Karpas-422 (cell line): Measurements from ENCODE around the gene PAX5. TPM values are rescaled to one million over a fixed set of nuclear protein-coding genes. Genes with fewer than 3 reads are reported as not detected.

Experiments used
- DNase-seq: peaks from one replicate; pipeline ENCODE4 v3.0.0-alpha.2; 2015
- H2AFZ ChIP-seq: fragments of 200-600 bp; sonication (generic); 2 replicates; pipeline ENCODE4 v1.6.1; 2014; ENCODE audit warnings: antibody characterized with exemption, low read length, mixed read lengths
- H3K27ac ChIP-seq: fragments of 200-600 bp; sonication (generic); 2 replicates; pipeline ENCODE4 v1.5.1; 2014; ENCODE audit warnings: mild to moderate bottlenecking, low read length, moderate library complexity
- H3K27me3 ChIP-seq: fragments of 200-600 bp; sonication (generic); 2 replicates; pipeline ENCODE4 v1.6.1; 2014; ENCODE audit warnings: low read length, mixed read lengths
- H3K36me3 ChIP-seq: fragments of 200-600 bp; sonication (generic); 2 replicates; pipeline ENCODE4 v1.6.1; 2014; ENCODE audit warnings: low read length, mixed read lengths; ENCODE audit not compliant: insufficient read depth
- H3K4me1 ChIP-seq: fragments of 200-600 bp; sonication (generic); 2 replicates; pipeline ENCODE4 v1.6.1; 2014; ENCODE audit warnings: mild to moderate bottlenecking, low read length, mixed read lengths
- H3K4me2 ChIP-seq: fragments of 200-600 bp; sonication (generic); 2 replicates; pipeline ENCODE4 v1.6.1; 2014; ENCODE audit warnings: low read length, low read depth, mild to moderate bottlenecking; ENCODE audit not compliant: poor library complexity, severe bottlenecking
- H3K4me3 ChIP-seq: fragments of 200-600 bp; sonication (generic); 2 replicates; pipeline ENCODE4 v1.5.1; 2014; ENCODE audit warnings: mild to moderate bottlenecking, antibody characterized with exemption, low read length, mixed read lengths
- H3K79me2 ChIP-seq: fragments of 200-600 bp; sonication (generic); 2 replicates; pipeline ENCODE4 v1.6.1; 2014; ENCODE audit warnings: mild to moderate bottlenecking, low read length, mixed read lengths
- H3K9ac ChIP-seq: fragments of 200-600 bp; sonication (generic); 2 replicates; pipeline ENCODE4 v1.6.0; 2014; ENCODE audit warnings: low read length
- H3K9me2 ChIP-seq: fragments of 200-600 bp; sonication (generic), shearing (Covaris generic); replicated peaks from 2 replicates; pipeline ENCODE4 v1.6.0; 2014; ENCODE audit warnings: mild to moderate bottlenecking, low read length, moderate library complexity; ENCODE audit not compliant: insufficient read depth
- H3K9me3 ChIP-seq: fragments of 300-700, 200-600 bp; sonication (generic); 2 replicates; pipeline ENCODE4 v1.6.1; 2014; ENCODE audit warnings: low read length, mixed read lengths
- H4K20me1 ChIP-seq: fragments of 200-600 bp; sonication (generic); 2 replicates; pipeline ENCODE4 v1.6.1; 2014; ENCODE audit warnings: mild to moderate bottlenecking, antibody characterized with exemption, low read length, low read depth; ENCODE audit not compliant: insufficient read depth
- small RNA-seq: library from RNA; depleted of rRNA; stranded (forward); fragments of <200 nt; gene quantifications from one replicate; pipeline ENCODE3, GENCODE V24; 2014
- total RNA-seq: library from RNA; depleted of rRNA; stranded (reverse); fragments of >200 nt; shearing (Covaris generic); gene quantifications from 2 replicates; pipeline ENCODE4 v1.2.3, GENCODE V29; 2014; ENCODE audit warnings: low replicate concordance; rRNA removed

PAX5 gene
- total RNA-seq, 1 experiment from 2014 or later, result 88.9 TPM

DNA sequence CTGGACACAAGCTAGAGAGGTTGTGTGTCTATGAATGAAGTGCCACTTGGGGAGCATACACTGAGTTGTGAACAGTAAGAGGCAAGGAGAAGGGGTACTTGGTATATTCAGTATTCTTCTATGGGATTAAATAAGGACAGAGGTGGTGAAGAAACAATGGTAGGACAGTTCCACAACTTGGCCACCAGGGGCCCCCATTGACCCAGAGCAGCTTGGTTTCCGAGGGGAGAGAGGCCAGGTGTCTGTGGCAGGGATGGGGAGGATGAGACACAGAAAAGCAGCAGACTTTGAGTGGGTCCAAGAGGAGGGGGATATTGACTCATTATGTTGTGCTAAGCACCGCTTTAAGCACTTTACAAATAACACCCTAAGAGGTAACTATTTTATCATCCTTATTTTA is 240.8 kb downstream of the PAX5 start:
- H3K36me3 ChIP-seq, result no peaks in the 10 kb centered on the region
- H3K79me2 ChIP-seq, result no peaks in the 10 kb centered on the region
- H3K4me3 ChIP-seq, result no peak overlapping the region
- no peak overlapping the region for H3K9ac ChIP-seq
- H3K4me2 ChIP-seq, result no peak overlapping the region
- H3K27me3 ChIP-seq, result no peaks in the 10 kb centered on the region
- peaks cover 10% of the 10 kb centered on the region; the same call in 1 of the 2 replicates for H3K9me3 ChIP-seq
- no peak overlapping the region for H3K27ac ChIP-seq
- H3K9me2 ChIP-seq, result no peaks in the 10 kb centered on the region
- H3K4me1 ChIP-seq, result no peaks in the 10 kb centered on the region
- no peak overlapping the region for H2AFZ ChIP-seq
- no peaks in the 10 kb centered on the region for H4K20me1 ChIP-seq
- DNase-seq, result peak; percentile 70

DNA sequence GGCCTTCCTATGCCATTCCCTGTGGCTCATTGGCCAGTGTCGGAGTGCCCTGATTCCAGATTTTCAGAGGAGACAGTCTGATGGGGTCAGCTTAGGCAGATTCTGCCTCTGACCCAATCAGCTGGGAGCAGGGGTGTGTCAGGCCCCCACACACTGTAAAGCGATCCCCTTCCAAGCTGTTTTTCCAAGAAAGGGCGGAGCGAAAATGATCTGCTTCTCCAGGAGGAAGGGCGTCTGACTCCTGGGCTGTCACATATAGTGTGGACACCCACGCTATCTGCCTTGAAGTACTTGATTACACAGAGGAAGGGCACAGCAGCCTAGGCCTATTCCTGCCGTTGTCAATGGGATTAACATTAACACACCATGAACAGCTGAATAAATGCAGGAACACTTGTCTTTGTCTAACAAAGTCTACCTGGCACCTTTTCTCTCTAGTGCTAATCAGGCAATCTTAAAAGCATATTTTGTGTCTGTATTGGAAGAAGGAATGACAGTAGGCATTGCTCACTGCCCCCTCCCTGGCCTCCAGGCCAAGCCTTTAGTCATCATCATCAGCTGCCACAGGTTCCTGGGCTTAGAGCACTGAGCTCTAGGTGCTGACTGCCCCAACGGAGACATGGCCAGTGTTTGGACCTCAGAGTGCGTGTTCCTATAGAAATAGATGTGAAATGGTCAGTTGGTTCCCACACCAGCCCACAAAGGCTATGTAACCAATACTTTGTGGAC is 242.7 kb downstream of the PAX5 start:
- H3K4me3 ChIP-seq, result no peak overlapping the region
- H3K9me2 ChIP-seq, result no peaks in the 10 kb centered on the region
- no peaks in the 10 kb centered on the region for H3K27me3 ChIP-seq
- no peaks in the 10 kb centered on the region for H3K79me2 ChIP-seq
- no peak overlapping the region for H3K27ac ChIP-seq
- peaks cover 10% of the 10 kb centered on the region; the same call in 1 of the 2 replicates for H3K9me3 ChIP-seq
- H3K9ac ChIP-seq, result no peak overlapping the region
- H3K4me2 ChIP-seq, result no peak overlapping the region
- H3K36me3 ChIP-seq, result no peaks in the 10 kb centered on the region
- no peaks in the 10 kb centered on the region for H3K4me1 ChIP-seq
- no peaks in the 10 kb centered on the region for H4K20me1 ChIP-seq
- H2AFZ ChIP-seq, result no peak overlapping the region
- DNase-seq, result no peak

DNA sequence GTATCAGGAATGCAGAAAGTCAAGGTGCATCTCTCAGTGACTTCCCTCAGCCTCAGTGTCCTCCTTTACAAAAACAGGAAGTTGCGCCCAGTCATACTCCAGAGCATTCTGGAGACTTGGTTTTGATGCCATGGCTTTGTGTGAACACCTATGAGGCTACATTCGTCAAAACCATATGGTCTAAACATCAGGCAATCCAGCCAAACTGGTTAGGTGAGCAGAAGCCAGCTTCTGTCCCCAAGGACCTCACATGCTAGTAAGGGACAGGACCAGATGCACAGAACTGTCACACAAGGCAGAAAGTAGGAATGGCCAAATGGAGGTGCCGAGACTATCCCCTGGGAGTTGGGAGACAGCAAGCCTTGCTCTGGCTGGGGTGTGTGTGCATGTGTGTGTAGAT is 244.2 kb downstream of the PAX5 start:
- H3K27me3 ChIP-seq, result no peaks in the 10 kb centered on the region
- no peaks in the 10 kb centered on the region for H3K79me2 ChIP-seq
- no peak overlapping the region for H3K4me3 ChIP-seq
- H3K27ac ChIP-seq, result no peak overlapping the region
- no peaks in the 10 kb centered on the region for H3K36me3 ChIP-seq
- H3K9me2 ChIP-seq, result no peaks in the 10 kb centered on the region
- no peak overlapping the region for H2AFZ ChIP-seq
- H3K9me3 ChIP-seq, result peaks cover 10% of the 10 kb centered on the region; the same call in 1 of the 2 replicates
- no peaks in the 10 kb centered on the region for H3K4me1 ChIP-seq
- DNase-seq, result no peak
- no peak overlapping the region for H3K9ac ChIP-seq
- H3K4me2 ChIP-seq, result no peak overlapping the region
- no peaks in the 10 kb centered on the region for H4K20me1 ChIP-seq

DNA sequence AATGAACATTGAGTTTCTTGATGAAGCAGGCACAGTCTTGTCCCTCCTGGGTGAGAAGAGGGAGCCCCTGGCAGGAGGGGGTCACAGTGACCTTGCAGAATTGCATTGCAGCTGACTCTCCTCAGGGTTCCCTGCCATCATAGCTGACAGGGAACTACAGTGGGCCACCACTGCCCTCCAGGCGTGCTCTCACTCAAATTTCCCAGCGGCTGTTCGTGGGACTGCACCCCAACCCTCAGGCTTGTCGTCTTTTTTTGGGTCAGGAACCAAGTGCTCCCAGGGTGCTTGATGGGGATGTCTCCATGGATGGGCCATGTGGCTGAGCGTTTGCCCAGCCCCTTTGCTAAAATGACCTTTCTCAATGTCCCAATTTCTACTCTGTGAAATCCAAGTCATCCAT is 245.5 kb downstream of the PAX5 start:
- H3K27ac ChIP-seq, result no peak overlapping the region
- peak; percentile 64 for DNase-seq
- H3K9ac ChIP-seq, result no peak overlapping the region
- no peaks in the 10 kb centered on the region for H4K20me1 ChIP-seq
- H3K4me3 ChIP-seq, result no peak overlapping the region
- H2AFZ ChIP-seq, result no peak overlapping the region
- no peak overlapping the region for H3K4me2 ChIP-seq
- no peaks in the 10 kb centered on the region for H3K36me3 ChIP-seq
- H3K9me2 ChIP-seq, result no peaks in the 10 kb centered on the region
- no peaks in the 10 kb centered on the region for H3K27me3 ChIP-seq
- no peaks in the 10 kb centered on the region for H3K4me1 ChIP-seq
- H3K9me3 ChIP-seq, result peaks cover 6% of the 10 kb centered on the region; the same call in 1 of the 2 replicates
- H3K79me2 ChIP-seq, result no peaks in the 10 kb centered on the region

DNA sequence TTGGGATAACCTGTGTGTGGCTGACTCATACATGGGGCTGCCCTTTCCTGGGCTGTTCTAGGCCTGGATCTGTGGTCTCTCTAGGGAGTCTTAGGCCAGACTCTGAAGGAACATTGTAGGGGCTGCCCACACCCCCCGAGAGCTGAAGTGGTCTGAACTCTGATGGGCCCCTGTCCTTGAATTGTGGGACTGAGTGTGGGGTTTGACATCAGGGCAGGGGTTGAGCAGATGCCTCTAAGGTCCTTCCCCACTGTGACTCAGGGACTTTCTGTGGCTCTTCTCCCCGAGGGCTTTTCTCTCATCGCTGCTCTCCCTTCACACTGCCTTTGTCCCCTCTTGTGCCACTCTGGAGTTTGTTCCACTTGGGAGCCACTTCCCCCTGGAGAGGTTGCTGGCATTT is 246.4 kb downstream of the PAX5 start:
- H3K4me2 ChIP-seq, result no peak overlapping the region
- H3K9ac ChIP-seq, result no peak overlapping the region
- H3K27me3 ChIP-seq, result no peaks in the 10 kb centered on the region
- H4K20me1 ChIP-seq, result no peaks in the 10 kb centered on the region
- H3K36me3 ChIP-seq, result no peaks in the 10 kb centered on the region
- no peak overlapping the region for H3K27ac ChIP-seq
- H3K79me2 ChIP-seq, result no peaks in the 10 kb centered on the region
- H3K4me3 ChIP-seq, result no peak overlapping the region
- H3K4me1 ChIP-seq, result no peaks in the 10 kb centered on the region
- H3K9me3 ChIP-seq, result no peaks in the 10 kb centered on the region
- no peaks in the 10 kb centered on the region for H3K9me2 ChIP-seq
- no peak for DNase-seq
- no peak overlapping the region for H2AFZ ChIP-seq

Small RNAs within 50 kb of the gene (small RNA-seq; reads per million reads assigned to genes)
- gene MIR4475 (not detected), gene MIR4476 (not detected), gene MIR4540 (not detected)

Other genes with a start within 250 kb of the PAX5 start
- gene ZCCHC7, start 86.3 kb upstream of the PAX5 start, total RNA-seq, result 58.4 and 85.1 TPM in 2 replicates